HEK293T (cell line): ENCODE data around the gene SMTN.

Source experiments
- ARNT ChIP-seq: fragments of 450-650 bp; IDR thresholded peaks from 2 replicates; pipeline ENCODE4 v1.6.1; 2017; ENCODE audit warnings: mild to moderate bottlenecking
- BHLHE40 ChIP-seq: fragments of 450-650 bp; IDR thresholded peaks from 2 replicates; pipeline ENCODE4 v1.6.1; 2016; ENCODE audit warnings: mild to moderate bottlenecking, moderate library complexity, borderline replicate concordance
- ELF4 ChIP-seq: fragments of 450-650 bp; IDR thresholded peaks from 2 replicates; pipeline ENCODE4 v1.6.1; 2017; ENCODE audit warnings: antibody characterized with exemption
- FOXA1 ChIP-seq: fragments of 450-650 bp; IDR thresholded peaks from 2 replicates; pipeline ENCODE4 v1.6.1; 2016; ENCODE audit warnings: mild to moderate bottlenecking
- FOXK2 ChIP-seq: fragments of 450-650 bp; IDR thresholded peaks from 2 replicates; pipeline ENCODE4 v1.6.1; 2016; ENCODE audit warnings: mild to moderate bottlenecking
- FOXM1 ChIP-seq: fragments of 450-650 bp; IDR thresholded peaks from 2 replicates; pipeline ENCODE4 v1.6.1; 2017; ENCODE audit warnings: mild to moderate bottlenecking, borderline replicate concordance
- HDGF ChIP-seq: fragments of 450-650 bp; IDR thresholded peaks from 2 replicates; pipeline ENCODE4 v1.6.1; 2017; ENCODE audit warnings: antibody characterized with exemption, borderline replicate concordance
- LEF1 ChIP-seq: fragments of 450-650 bp; IDR thresholded peaks from 2 replicates; pipeline ENCODE4 v1.6.1; 2017; ENCODE audit warnings: mild to moderate bottlenecking, borderline replicate concordance
- NFRKB ChIP-seq: fragments of 450-650 bp; IDR thresholded peaks from 2 replicates; pipeline ENCODE4 v1.6.1; 2016; ENCODE audit warnings: mild to moderate bottlenecking, moderate library complexity
- SP1 ChIP-seq: fragments of 450-650 bp; IDR thresholded peaks from 2 replicates; pipeline ENCODE4 v1.6.1; 2017
- SUZ12 ChIP-seq: fragments of 450-650 bp; IDR thresholded peaks from 2 replicates; pipeline ENCODE4 v1.6.1; 2016; ENCODE audit warnings: mild to moderate bottlenecking
- TARDBP ChIP-seq: fragments of 450-650 bp; IDR thresholded peaks from 2 replicates; pipeline ENCODE4 v1.6.1; 2016
- ZNF384 ChIP-seq: fragments of 450-650 bp; IDR thresholded peaks from 2 replicates; pipeline ENCODE4 v1.6.1; 2016
- TF ChIP-seq, protein P1 (sequence below): fragments of 450-650 bp; IDR thresholded peaks from 2 replicates; pipeline ENCODE4 v1.6.1; 2016

DNA sequence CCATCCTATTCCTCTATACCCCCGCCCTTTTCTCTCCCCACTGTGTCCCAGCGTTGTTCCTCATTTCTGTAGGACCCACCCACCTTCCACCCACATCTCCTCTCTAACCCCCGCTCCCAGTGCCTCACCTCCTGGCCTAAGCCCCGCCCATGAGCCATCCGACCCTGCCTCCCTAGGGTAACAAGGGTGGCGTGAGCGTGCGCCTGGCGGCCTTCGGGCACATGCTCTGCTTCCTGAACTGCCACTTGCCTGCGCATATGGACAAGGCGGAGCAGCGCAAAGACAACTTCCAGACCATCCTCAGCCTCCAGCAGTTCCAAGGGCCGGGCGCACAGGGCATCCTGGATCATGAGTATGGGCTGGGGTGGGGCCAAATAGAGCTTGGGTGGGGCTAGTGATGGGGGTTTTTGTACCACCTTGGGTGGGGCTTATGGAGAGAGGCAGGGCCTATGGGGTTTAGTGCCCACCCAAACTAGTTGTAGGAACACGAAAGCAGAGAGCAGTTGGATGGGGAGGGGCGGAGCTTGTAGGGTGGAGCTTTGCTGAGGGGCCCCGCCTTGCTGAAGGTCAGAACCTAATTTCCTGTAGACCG is 46.2 kb downstream of the SMTN start:
- TF ChIP-seq LEF1, result no peak
- TF ChIP-seq ELF4, result no peak
- TF ChIP-seq FOXA1, result no peak
- TF ChIP-seq ZNF384, result no peak
- TF ChIP-seq HDGF, result no peak
- TF ChIP-seq SUZ12, result no peak
- TF ChIP-seq FOXK2, result no peak
- no peak for TF ChIP-seq SP1
- TF ChIP-seq TARDBP, result no peak
- TF ChIP-seq BHLHE40, result no peak
- no peak for TF ChIP-seq FOXM1
- TF ChIP-seq, protein P1, sequence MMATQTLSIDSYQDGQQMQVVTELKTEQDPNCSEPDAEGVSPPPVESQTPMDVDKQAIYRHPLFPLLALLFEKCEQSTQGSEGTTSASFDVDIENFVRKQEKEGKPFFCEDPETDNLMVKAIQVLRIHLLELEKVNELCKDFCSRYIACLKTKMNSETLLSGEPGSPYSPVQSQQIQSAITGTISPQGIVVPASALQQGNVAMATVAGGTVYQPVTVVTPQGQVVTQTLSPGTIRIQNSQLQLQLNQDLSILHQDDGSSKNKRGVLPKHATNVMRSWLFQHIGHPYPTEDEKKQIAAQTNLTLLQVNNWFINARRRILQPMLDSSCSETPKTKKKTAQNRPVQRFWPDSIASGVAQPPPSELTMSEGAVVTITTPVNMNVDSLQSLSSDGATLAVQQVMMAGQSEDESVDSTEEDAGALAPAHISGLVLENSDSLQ, result no peak
- TF ChIP-seq ARNT, result no peak
- TF ChIP-seq NFRKB, result no peak
